ENCODE results near the gene NOC4L.

GRCh38 chr12:132138941-132139871 lies 5.1 kb upstream of the NOC4L start:
- no peak for TF ChIP-seq ZNF274 (IDR thresholded peaks at IDR 0.05; ENCODE audit: low read depth, low read length)
- TF ChIP-seq YY1 (IDR thresholded peaks at IDR 0.05; ENCODE audit: insufficient read depth, insufficient read length): no peak

Measured in NT2/D1 (cell line).